Ammon's horn (tissue), 1 donor: ENCODE measurements around the gene MEGF11.
A peak's percentile ranks its signal among the peaks of the same experiment; 100 is the strongest.
"Not testable (repeated sequence)": the region's sequence is repeated elsewhere in the genome, so short reads cannot be mapped to it uniquely, and the experiment has no call there.

Experiments
- DNase-seq: peaks from one replicate; pipeline ENCODE4 v3.0.0-alpha.2; 2016; ENCODE audit warnings: low spot score

MEGF11 gene

DNA sequence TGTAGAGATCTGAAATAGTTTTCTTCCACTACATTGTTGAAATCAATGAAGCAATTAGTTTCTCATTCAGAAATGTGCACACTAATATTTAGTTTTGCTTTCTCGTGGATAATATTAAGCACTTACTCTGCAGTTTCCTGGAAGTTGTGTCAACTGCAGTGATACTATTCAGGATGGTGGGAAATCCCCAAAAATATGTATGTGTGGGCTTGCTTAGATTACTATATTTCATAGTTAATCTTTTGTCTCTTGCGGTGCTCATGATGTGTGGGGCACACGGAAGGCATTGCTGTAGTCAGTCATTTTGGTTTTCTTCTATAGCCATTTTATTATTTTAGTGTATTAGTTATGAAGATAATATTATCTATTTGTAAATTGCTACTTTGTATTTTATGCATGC lies 364.6 kb downstream of the MEGF11 start:
- DNase-seq = no peak

DNA sequence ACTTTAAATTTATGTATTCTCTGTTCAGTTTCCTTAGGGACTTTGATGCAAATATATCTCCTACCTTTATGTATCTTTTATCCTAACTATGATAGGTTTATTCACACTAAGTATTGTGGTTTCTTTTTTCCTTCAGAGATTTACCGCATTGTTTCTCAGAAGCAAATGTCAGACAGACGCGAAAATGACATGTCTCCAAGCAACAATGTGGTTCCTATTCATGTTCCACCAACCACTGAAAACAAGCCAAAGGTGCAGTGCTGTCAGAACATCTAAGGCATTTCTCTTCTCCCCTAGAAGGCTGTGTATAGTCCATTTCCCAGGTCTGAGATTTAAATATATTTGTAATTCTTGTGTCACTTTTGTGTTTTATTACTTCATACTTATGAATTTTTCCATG lies 366.0 kb downstream of the MEGF11 start:
- peak; percentile 27 for DNase-seq

- no peak for DNase-seq
These were observed 367.8 kb downstream of the MEGF11 start for GRCh38 chr15:65885668-65886218.

GRCh38 chr15:65884511-65884910 lies 369.0 kb downstream of the MEGF11 start:
- DNase-seq = no peak

DNA sequence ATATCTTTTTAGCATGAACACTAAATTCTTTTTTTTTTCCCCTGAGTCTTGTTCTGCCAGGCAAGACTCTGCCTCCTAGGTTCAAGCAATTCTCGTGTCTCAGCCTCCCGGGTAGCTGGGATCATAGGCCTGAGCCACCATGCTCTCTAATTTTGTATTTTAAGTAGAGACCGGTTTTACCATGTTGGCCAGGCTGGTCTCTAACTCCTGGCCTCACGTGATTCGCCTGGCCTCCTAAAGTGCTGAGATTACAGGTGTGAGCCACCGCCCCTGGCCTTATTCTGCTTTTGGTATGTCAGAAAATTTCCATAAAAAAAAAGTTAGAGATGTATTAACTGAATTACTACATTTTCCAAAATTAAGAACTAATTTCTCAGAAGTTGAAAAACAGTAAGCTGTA lies 370.0 kb downstream of the MEGF11 start:
- no peak for DNase-seq

GRCh38 chr15:65881766-65882434 lies 371.6 kb downstream of the MEGF11 start:
- DNase-seq = no peak

DNA sequence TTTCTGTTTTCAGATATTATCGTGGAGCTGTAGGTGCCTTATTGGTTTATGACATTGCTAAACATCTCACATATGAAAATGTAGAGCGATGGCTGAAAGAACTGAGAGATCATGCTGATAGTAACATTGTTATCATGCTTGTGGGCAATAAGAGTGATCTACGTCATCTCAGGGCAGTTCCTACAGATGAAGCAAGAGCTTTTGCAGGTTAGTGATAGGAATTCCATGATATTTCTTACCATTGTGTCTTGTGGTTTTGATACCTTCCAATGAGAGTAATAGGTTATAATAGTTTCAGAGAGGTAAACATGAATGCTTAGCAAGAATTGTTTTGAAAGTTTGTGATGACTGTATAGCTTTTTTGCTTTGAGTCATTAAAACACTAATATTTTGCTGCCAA lies 375.8 kb downstream of the MEGF11 start:
- no peak for DNase-seq

DNA sequence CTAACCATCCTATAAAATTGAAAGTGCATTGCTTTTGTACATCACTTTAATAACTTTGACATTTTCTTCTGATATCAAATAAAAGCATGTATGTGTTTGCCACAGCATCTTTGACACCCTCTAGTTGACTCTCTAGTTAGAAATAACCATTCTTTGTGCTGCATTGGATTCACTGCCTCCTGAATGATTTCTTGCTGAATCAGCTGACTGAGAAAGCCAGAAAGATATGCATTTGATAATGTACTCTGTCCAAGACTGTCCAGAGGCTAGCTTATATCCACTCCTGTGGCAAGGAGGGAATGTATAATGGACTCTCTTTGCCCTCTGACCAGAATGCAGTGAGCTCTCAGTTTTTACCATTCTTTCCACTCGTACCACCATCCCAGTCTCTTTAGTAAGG lies 378.1 kb downstream of the MEGF11 start:
- no peak for DNase-seq

- no peak for DNase-seq
These were observed 380.3 kb downstream of the MEGF11 start for GRCh38 chr15:65873256-65873655.

GRCh38 chr15:65872596-65872995 lies 381.0 kb downstream of the MEGF11 start:
- DNase-seq = not testable (repeated sequence)

DNA sequence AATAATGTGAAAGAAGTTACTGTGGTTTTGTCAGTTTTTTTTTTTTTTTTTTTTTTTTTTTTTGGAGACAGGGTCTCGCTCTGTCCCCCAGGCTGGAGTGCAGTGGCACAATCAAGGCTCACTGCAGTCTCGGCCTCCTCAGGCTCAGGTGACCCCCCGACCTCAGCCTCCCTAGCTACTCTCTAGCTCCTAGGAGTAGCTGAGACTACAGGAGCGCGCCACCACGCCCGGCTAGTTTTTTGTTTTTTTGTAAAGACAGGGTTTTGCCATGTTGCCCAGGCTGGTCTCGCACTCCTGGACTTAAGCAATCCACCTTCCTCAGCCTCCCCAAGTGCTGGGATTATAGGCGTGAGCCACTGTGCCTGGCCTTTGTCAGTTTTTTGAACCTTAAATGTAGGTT lies 381.7 kb downstream of the MEGF11 start:
- not testable (repeated sequence) for DNase-seq

DNA sequence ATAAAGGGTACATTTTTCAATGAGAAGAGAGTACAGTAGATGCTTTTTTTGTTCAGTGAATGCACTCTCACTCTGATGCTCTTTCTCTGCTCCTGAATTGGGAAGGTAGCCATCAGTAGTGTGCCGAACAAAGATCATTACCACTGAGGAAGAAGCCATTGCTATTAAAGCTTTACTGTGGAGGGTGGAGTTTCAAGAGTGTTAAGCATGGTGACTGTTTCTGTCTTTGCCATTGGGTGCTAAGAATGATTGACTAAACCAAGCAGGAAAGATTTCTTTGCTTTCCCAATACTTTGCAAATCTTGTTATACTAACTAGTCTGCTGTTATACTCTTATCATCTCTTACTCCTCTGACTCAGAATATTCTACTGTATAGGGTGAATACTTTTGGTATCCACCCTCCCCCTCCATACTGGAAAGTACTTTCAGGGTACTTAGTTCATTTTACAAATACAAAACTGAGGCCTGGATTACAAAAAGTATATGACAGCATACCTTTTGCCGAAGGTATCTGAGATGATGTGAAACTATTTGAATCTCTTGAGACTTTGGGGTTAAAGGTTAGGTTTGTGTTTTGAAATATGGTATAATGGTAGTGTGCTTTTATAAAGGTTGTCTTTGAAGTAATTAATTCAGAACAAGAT lies 382.5 kb downstream of the MEGF11 start:
- peak; percentile 32 for DNase-seq

DNA sequence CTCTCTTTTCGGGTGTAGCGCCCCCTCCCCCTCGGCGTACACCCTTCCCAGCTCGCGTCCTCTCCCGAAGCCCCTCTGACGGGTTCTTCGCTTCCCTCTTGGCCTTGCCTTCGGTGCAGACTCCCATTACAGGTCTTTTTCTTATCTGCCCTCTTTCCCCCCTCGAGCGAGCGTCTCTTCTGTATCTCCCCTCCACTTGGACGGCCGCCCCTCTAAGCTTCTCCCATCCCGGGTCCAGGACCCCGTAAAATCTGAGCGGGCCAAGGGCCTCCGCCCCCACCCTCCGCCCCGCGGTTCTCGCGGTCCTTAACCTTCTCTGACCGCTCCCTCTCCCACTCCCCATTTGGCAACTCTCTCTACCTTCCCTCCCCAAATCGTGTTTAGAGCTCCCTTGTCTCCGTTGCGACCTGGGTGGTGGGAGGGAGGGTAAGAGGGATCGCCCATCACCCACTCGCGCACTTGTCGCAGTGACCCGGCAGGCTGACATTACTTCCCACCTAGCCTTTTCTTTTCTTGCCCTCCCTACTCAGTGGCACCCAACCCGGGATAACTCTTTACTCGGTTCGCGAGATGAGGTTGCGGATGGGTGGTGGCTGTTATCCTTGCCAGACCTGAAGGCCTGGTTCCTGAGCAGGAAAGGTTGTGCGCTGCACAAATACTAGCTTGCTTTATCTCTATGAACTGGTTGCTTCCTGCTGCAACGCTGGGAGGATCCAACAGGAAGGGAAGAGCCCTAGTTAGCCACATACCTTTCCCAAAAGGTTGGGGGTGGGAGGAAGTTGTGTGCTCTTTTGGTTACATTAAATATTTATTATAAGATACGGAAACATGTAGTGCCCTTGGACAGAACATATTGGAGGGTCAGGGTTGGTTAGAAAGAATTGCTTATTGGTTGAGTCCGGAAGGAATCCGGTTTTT lies 383.3 kb downstream of the MEGF11 start:
- DNase-seq = peak; percentile 44

- DNase-seq = peak; percentile 98
These were observed 384.2 kb downstream of the MEGF11 start, which contains the start of gene RAB11A for GRCh38 chr15:65869126-65869953. Gene RAB11A (plus strand): TSS chr15:65869491. CDS start chr15:65869586, 95 bp downstream.

GRCh38 chr15:65868546-65869125 lies 384.9 kb downstream of the MEGF11 start:
- no peak for DNase-seq

DNA sequence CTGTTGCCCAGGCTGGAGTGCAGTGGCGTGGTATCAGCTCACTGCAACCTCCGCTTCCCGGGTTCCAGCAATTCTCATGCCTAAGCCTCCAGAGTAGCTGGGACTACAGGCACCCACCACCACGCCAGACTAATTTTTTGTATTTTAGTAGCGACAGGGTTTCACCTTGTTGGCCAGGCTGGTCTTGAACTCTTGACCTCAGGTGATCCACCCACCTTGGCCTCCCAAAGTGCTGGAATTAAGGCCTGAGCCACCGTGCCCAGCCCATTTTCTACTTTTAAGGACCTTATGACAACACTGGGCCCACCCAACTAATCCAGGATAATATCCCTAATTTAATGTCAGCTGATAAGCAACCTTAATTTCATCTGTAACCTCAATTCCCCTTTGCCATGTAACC lies 385.6 kb downstream of the MEGF11 start:
- DNase-seq = not testable (repeated sequence)

DNA sequence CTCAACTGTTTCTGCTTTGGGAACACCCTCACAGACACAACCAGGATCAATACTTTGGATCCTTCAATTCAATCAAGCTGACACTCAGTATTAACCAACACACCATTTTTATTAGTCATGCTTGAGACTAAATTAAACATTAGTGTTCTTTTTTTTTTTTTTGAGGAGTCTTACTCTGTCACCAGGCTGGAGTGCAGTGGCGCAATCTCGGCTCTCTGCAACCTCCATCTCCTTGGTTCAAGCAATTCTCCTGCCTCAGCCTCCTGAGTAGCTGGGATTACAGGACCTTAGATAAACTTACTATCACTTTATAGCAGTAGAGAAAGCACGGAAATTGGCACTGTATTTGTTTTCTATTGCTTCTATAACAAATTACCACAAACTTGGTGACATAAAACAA lies 386.3 kb downstream of the MEGF11 start:
- no peak for DNase-seq

DNA sequence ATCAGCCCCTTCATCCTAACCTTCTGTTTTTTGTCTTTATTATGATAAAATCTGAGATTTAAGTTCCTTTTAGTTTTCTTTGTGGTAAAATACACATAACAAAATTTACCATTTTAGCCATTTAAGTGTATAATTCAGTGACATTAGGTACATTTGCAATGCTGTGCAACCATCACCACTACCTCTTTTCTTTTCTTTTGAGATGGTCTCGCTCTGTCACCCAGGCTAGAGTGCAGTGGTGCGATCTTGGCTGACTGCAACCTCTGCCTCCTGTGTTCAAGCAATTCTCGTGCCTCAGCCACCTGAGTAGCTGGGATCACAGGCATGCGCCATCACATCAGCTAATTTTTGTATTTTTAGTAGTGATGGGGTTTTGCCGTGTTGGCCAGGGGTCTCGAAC lies 390.4 kb downstream of the MEGF11 start:
- DNase-seq = no peak

- no peak for DNase-seq
These were observed 390.9 kb downstream of the MEGF11 start for GRCh38 chr15:65862682-65863081.

DNA sequence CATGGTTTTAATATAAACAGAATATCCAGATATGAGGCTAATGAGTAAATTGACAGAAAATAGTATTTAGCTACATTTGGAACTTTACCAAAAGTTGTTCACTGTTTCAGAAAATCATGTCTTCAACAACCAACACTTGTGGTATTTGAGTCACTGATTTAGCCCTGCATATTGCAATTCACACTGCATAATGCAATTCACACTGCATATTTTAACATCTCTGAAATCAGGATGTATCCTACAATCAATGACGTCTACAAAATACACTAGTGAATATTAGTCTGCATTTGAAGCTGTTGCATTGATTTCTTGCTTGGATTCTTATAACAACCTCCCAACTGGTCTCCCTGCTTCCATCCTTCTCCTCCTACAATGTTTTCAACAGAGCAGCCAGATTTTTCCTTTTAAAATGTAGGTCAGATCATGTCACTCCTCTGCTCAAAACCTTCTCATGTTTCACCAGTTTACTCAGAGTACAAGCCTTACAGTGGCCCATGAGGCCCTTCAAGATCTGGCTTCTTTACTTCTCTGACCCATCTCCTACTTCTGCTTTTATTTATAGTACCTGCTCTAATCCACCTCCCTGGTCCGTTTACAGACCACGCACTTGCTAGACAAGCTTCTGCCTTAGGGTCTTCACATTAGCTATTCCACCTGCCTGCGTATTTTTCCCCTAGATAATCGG lies 395.7 kb downstream of the MEGF11 start:
- DNase-seq = no peak
